AG08396 (cell line): ENCODE measurements around the gene SLC10A3.
"Not testable (repeated sequence)": the region's sequence is repeated elsewhere in the genome, so short reads cannot be mapped to it uniquely, and the experiment has no call there.

Experiments used
- DNase-seq: peaks from one replicate; pipeline ENCODE4 v3.0.0; 2012; ENCODE audit warnings: low spot score, mixed read lengths

SLC10A3 gene

GRCh38 chrX:154509455-154509854 lies 19.0 kb upstream of the SLC10A3 start:
- DNase-seq: no peak

GRCh38 chrX:154508384-154508745 lies 17.9 kb upstream of the SLC10A3 start:
- no peak for DNase-seq

- DNase-seq: no peak
Measured at GRCh38 chrX:154507673-154508383, 17.4 kb upstream of the SLC10A3 start.

- no peak for DNase-seq
Measured at GRCh38 chrX:154506483-154507332, 16.3 kb upstream of the SLC10A3 start.

- peak; percentile 29 for DNase-seq
Measured at GRCh38 chrX:154505734-154506133, 15.3 kb upstream of the SLC10A3 start.

- no peak for DNase-seq
Measured at GRCh38 chrX:154502989-154503388, 12.6 kb upstream of the SLC10A3 start.

GRCh38 chrX:154502098-154502497 lies 11.7 kb upstream of the SLC10A3 start:
- DNase-seq: no peak

- DNase-seq: not testable (repeated sequence)
Measured at GRCh38 chrX:154501423-154501822, 11.0 kb upstream of the SLC10A3 start.

- DNase-seq: not testable (repeated sequence)
Measured at GRCh38 chrX:154496591-154497137, 6.2 kb upstream of the SLC10A3 start.

GRCh38 chrX:154495472-154495922 lies 5.1 kb upstream of the SLC10A3 start:
- no peak for DNase-seq

GRCh38 chrX:154494715-154495114 lies 4.3 kb upstream of the SLC10A3 start:
- DNase-seq: no peak

- peak; percentile 54 for DNase-seq
Measured at GRCh38 chrX:154490021-154490413, 412 bp downstream of the SLC10A3 start.

GRCh38 chrX:154489182-154489581 lies 1.2 kb downstream of the SLC10A3 start:
- no peak for DNase-seq

GRCh38 chrX:154488336-154489075 lies 1.9 kb downstream of the SLC10A3 start:
- DNase-seq: no peak

GRCh38 chrX:154487518-154488290 lies 2.7 kb downstream of the SLC10A3 start:
- no peak for DNase-seq

- peak; percentile 69 for DNase-seq
Measured at GRCh38 chrX:154486396-154487207, 3.8 kb downstream of the SLC10A3 start, which contains the start of gene UBL4A. UBL4A (minus strand) TSS chrX:154486615; CDS start chrX:154486584, 31 bp downstream.

- DNase-seq: no peak
Measured at GRCh38 chrX:154486052-154486395, 4.4 kb downstream of the SLC10A3 start.

GRCh38 chrX:154485150-154486051 lies 5.0 kb downstream of the SLC10A3 start:
- DNase-seq: no peak
